A673 (cell line): ENCODE results near the gene LRRN4CL. TPM values are rescaled to one million over a fixed set of nuclear protein-coding genes. Genes with fewer than 3 reads are reported as not detected.

ENCODE experiments used
- BruUV-seq: library from RNA; stranded (reverse); fragments of 400-500 nt; replicated peaks from 2 replicates; lab custom pipeline; 2021; lab: Mats Ljungman, UMichigan
- CTCF ChIA-PET: fragments of 300-600 bp; sonication (Branson Sonifier 250); formaldehyde crosslinking; loops from one replicate; lab custom pipeline; 2022; ENCODE audit warnings: antibody characterized with exemption; lab: Charles Lee
- POLR2A ChIA-PET: fragments of 300-600 bp; sonication (Branson Sonifier 250); formaldehyde crosslinking; loops from one replicate; lab custom pipeline; 2022; ENCODE audit warnings: antibody characterized with exemption; ENCODE audit not compliant: low non-redundant PET; lab: Charles Lee
- DNase-seq: peaks from one replicate; pipeline ENCODE4 v3.0.0-alpha.2; 2015; ENCODE audit warnings: low spot score
- H3K27ac ChIP-seq: fragments of 200-600 bp; sonication (generic); 2 replicates; pipeline ENCODE4 v1.5.1; 2016; ENCODE audit warnings: mixed run types, low read depth, mild to moderate bottlenecking, mixed read lengths, antibody characterized with exemption, low read length; ENCODE audit not compliant: poor library complexity, severe bottlenecking
- H3K27me3 ChIP-seq: fragments of 200-600 bp; sonication (generic); replicated peaks from 2 replicates; pipeline ENCODE4 v1.6.1; 2017; ENCODE audit warnings: mixed run types, low read depth, mild to moderate bottlenecking, mixed read lengths, antibody characterized with exemption, low read length; ENCODE audit not compliant: insufficient read depth, poor library complexity
- H3K36me3 ChIP-seq: fragments of 200-600 bp; sonication (generic); 2 replicates; pipeline ENCODE4 v1.6.1; 2016; ENCODE audit warnings: mixed run types, mild to moderate bottlenecking, mixed read lengths, antibody characterized with exemption, low read length; ENCODE audit not compliant: insufficient read depth, poor library complexity, severe bottlenecking
- H3K4me1 ChIP-seq: fragments of 200-600 bp; sonication (generic); 2 replicates; pipeline ENCODE4 v1.6.1; 2017; ENCODE audit warnings: mixed run types, mild to moderate bottlenecking, mixed read lengths, antibody characterized with exemption, low read length; ENCODE audit not compliant: insufficient read depth, poor library complexity, severe bottlenecking
- H3K4me3 ChIP-seq: fragments of 200-600 bp; sonication (generic); 2 replicates; pipeline ENCODE4 v1.5.1; 2016; ENCODE audit warnings: low read depth, mixed run types, mild to moderate bottlenecking, mixed read lengths, low read length; ENCODE audit not compliant: poor library complexity, severe bottlenecking
- H3K9me3 ChIP-seq: fragments of 200-600 bp; sonication (generic); 2 replicates; pipeline ENCODE4 v1.6.1; 2016; ENCODE audit warnings: mixed run types, low read depth, mild to moderate bottlenecking, mixed read lengths, antibody characterized with exemption, low read length; ENCODE audit not compliant: poor library complexity, severe bottlenecking
- CTCF ChIP-seq: fragments of 300-800, 200-600 bp; sonication (generic); conservative IDR thresholded peaks from 2 replicates; pipeline ENCODE4 v1.5.1; 2017; ENCODE audit warnings: low read depth, mild to moderate bottlenecking, antibody characterized with exemption, low read length, moderate library complexity, mixed read lengths
- EZH2 ChIP-seq: fragments of 200-600 bp; sonication (generic); IDR thresholded peaks from 2 replicates; pipeline ENCODE4 v1.6.1; 2017; ENCODE audit warnings: borderline replicate concordance, low read depth, mild to moderate bottlenecking, mixed read lengths, antibody characterized with exemption, low read length; ENCODE audit not compliant: poor library complexity, severe bottlenecking
- intact Hi-C: fragments of 100-400 bp; cut with micrococcal nuclease; formaldehyde crosslinking; loops from one replicate; pipeline ENCODE4 v1.10.0; 2022; ENCODE audit not compliant: unreplicated experiment
- total RNA-seq: library from RNA; stranded (reverse); gene quantifications from 2 replicates; pipeline ENCODE4 v1.2.3, GENCODE V29; 2021

LRRN4CL gene
- total RNA-seq, 1 experiment from 2014 or later = 0.37 TPM

- Histone ChIP-seq H3K36me3 (peaks cover 25% of the 10 kb centered on the region), H3K27me3 (no peaks in the 10 kb centered on the region), H3K4me1 (peaks cover 11% of the 10 kb centered on the region), H3K9me3 (no peaks in the 10 kb centered on the region), H3K4me3 (peak within 1 kb of the TSS; percentile 86), H3K27ac (peak within 1 kb of the TSS; percentile 98)
- intact Hi-C loops = loop anchor here (1.0 to 5.0 kb wide), 3 partner anchors 44 to 902 kb away; partner anchors contain the start of gene TAF6L
- ChIA-PET CTCF (interaction anchor here (0.6 kb wide), 1 partner anchor 8 kb away, joined by 3 read pairs; no protein-coding TSS in a partner anchor), POLR2A (no interaction called here)
- peak; percentile 98 for DNase-seq
- TF ChIP-seq EZH2 = no peak
- TF ChIP-seq CTCF = no peak
- TSS peak; percentile 75 for BruUV-seq
Measured at GRCh38 chr11:62728171-62728988, 39.0 kb upstream of the LRRN4CL start, which contains the start of gene TTC9C. TSS of gene TTC9C (plus strand) at chr11:62728486. CDS start at chr11:62728849, 363 bp downstream.

- peaks cover 11% of the 10 kb centered on the region for H3K4me1 ChIP-seq
- no TSS peak for BruUV-seq
- ChIA-PET CTCF (interaction anchor here (0.5 to 1.5 kb wide), 2 partner anchors 130 to 304 kb away, joined by 4 to 6 read pairs; no protein-coding TSS in a partner anchor), POLR2A (interaction anchor here (0.6 to 1.4 kb wide), 9 partner anchors 9 to 136 kb away, joined by 3 to 12 read pairs (median 5); partner anchors contain the start of genes C11orf98, CSKMT, STX5 and TUT1)
- peaks cover 25% of the 10 kb centered on the region for H3K36me3 ChIP-seq
- peak overlapping the region; percentile 98 for H3K27ac ChIP-seq
- no peaks in the 10 kb centered on the region for H3K9me3 ChIP-seq
- intact Hi-C loops = loop anchor here (1.0 to 5.0 kb wide), 3 partner anchors 44 to 901 kb away; partner anchors contain the start of gene TAF6L
- peak; percentile 100 for DNase-seq
- no peak for TF ChIP-seq CTCF
- no peak for TF ChIP-seq EZH2
- no peaks in the 10 kb centered on the region for H3K27me3 ChIP-seq
- peak overlapping the region; percentile 86 for H3K4me3 ChIP-seq
Measured at GRCh38 chr11:62727872-62728170, 38.5 kb upstream of the LRRN4CL start.

- ChIA-PET CTCF (interaction anchor here (0.5 to 1.5 kb wide), 2 partner anchors 130 to 303 kb away, joined by 4 to 6 read pairs; no protein-coding TSS in a partner anchor), POLR2A (interaction anchor here (0.6 to 1.4 kb wide), 12 partner anchors 9 to 136 kb away, joined by 3 to 12 read pairs (median 5); partner anchors contain the start of genes C11orf98, CSKMT, STX5 and TUT1)
- intact Hi-C loops = loop anchor here (5.0 kb wide), 1 partner anchor 45 kb away; the partner anchor contains the start of gene TAF6L
- H3K9me3 ChIP-seq = no peaks in the 10 kb centered on the region
- no TSS peak for BruUV-seq
- H3K4me3 ChIP-seq = peak within 1 kb of the TSS; percentile 86
- H3K4me1 ChIP-seq = peaks cover 11% of the 10 kb centered on the region
- H3K27ac ChIP-seq = peak within 1 kb of the TSS; percentile 98
- TF ChIP-seq CTCF = no peak
- TF ChIP-seq EZH2 = no peak
- no peaks in the 10 kb centered on the region for H3K27me3 ChIP-seq
- peaks cover 29% of the 10 kb centered on the region for H3K36me3 ChIP-seq
- DNase-seq = peak; percentile 100
Measured at GRCh38 chr11:62727165-62727871, 38.0 kb upstream of the LRRN4CL start, which contains the start of gene HNRNPUL2. TSS of gene HNRNPUL2 (minus strand) at chr11:62727457. CDS start at chr11:62727156, 301 bp downstream.
